Measurements from ENCODE around the gene CEP43. TPM values are rescaled to one million over a fixed set of nuclear protein-coding genes. Genes with fewer than 3 reads are reported as not detected.

Gene CEP43
- total RNA-seq, 1 donor from 2014 or later, result 78.0 TPM

GRCh38 chr6:167020206-167020605, 21.0 kb downstream of the CEP43 start:
- Mint-ChIP-seq H3K4me3 (no peak overlapping the region), H3K4me1 (no peaks in the 10 kb centered on the region), H3K27ac (no peak overlapping the region), H3K9me3 (no peaks in the 10 kb centered on the region), H3K36me3 (peaks cover 21% of the 10 kb centered on the region), H3K27me3 (ENCODE audit: insufficient read depth, low read depth) (no peaks in the 10 kb centered on the region)
- DNase-seq (ENCODE audit: low spot score), result no peak
- Histone ChIP-seq H3K4me2 (no peak overlapping the region), H3K9ac (no peak overlapping the region), H3K79me2 (ENCODE audit: low read depth) (no peaks in the 10 kb centered on the region), H3K36me3 (peaks cover 4% of the 10 kb centered on the region), H3K4me1 (no peaks in the 10 kb centered on the region), H3K4me3 (no peak overlapping the region), H3F3A (ENCODE audit: low read depth) (no peaks in the 10 kb centered on the region), H4K20me1 (ENCODE audit: low read depth) (peaks cover 3% of the 10 kb centered on the region), H3K9me3 (ENCODE audit: low read depth) (no peaks in the 10 kb centered on the region), H3K27me3 (no peaks in the 10 kb centered on the region), H2AFZ (replicated peaks) (no peak overlapping the region), H3K27ac (no peak overlapping the region)
- TF ChIP-seq CTCF (IDR thresholded peaks at IDR 0.05) (no peak), EZH2phosphoT487 (IDR thresholded peaks at IDR 0.05) (no peak), EZH2 (IDR thresholded peaks at IDR 0.05) (no peak)

GRCh38 chr6:167027308-167027707, 28.1 kb downstream of the CEP43 start:
- H3K9me3 ChIP-seq (ENCODE audit: low read depth), result no peaks in the 10 kb centered on the region
- Mint-ChIP-seq H3K36me3 (peaks cover 42% of the 10 kb centered on the region), H3K4me1 (no peaks in the 10 kb centered on the region), H3K27ac (no peak overlapping the region), H3K27me3 (ENCODE audit: insufficient read depth, low read depth) (no peaks in the 10 kb centered on the region), H3K9me3 (no peaks in the 10 kb centered on the region), H3K4me3 (no peak overlapping the region)
- H3K4me2 ChIP-seq, result no peak overlapping the region
- H3K27ac ChIP-seq, result no peak overlapping the region
- H3K4me1 ChIP-seq, result no peaks in the 10 kb centered on the region
- H3K27me3 ChIP-seq, result no peaks in the 10 kb centered on the region
- H3K36me3 ChIP-seq, result peaks cover 12% of the 10 kb centered on the region
- no peak overlapping the region for H3K9ac ChIP-seq
- no peaks in the 10 kb centered on the region for H3K79me2 ChIP-seq (ENCODE audit: low read depth)
- no peak overlapping the region for H3K4me3 ChIP-seq
- TF ChIP-seq EZH2phosphoT487 (IDR thresholded peaks at IDR 0.05) (no peak), CTCF (IDR thresholded peaks at IDR 0.05) (no peak), EZH2 (IDR thresholded peaks at IDR 0.05) (no peak)
- DNase-seq (ENCODE audit: low spot score), result no peak
- no peaks in the 10 kb centered on the region for H3F3A ChIP-seq (ENCODE audit: low read depth)
- H4K20me1 ChIP-seq (ENCODE audit: low read depth), result no peaks in the 10 kb centered on the region
- no peak overlapping the region for H2AFZ ChIP-seq (replicated peaks)

- Histone ChIP-seq H3K9me3 (ENCODE audit: low read depth) (no peaks in the 10 kb centered on the region), H4K20me1 (ENCODE audit: low read depth) (no peaks in the 10 kb centered on the region), H3K4me1 (no peaks in the 10 kb centered on the region), H3F3A (ENCODE audit: low read depth) (no peaks in the 10 kb centered on the region), H3K27me3 (no peaks in the 10 kb centered on the region), H3K79me2 (ENCODE audit: low read depth) (no peaks in the 10 kb centered on the region), H3K27ac (no peak overlapping the region), H3K9ac (no peak overlapping the region), H3K4me2 (no peak overlapping the region), H3K36me3 (peaks cover 15% of the 10 kb centered on the region), H2AFZ (replicated peaks) (no peak overlapping the region), H3K4me3 (no peak overlapping the region)
- Mint-ChIP-seq H3K4me3 (no peak overlapping the region), H3K9me3 (no peaks in the 10 kb centered on the region), H3K27ac (no peak overlapping the region), H3K27me3 (ENCODE audit: insufficient read depth, low read depth) (no peaks in the 10 kb centered on the region), H3K4me1 (no peaks in the 10 kb centered on the region), H3K36me3 (peaks cover 43% of the 10 kb centered on the region)
- TF ChIP-seq EZH2 (IDR thresholded peaks at IDR 0.05) (no peak), EZH2phosphoT487 (IDR thresholded peaks at IDR 0.05) (no peak), CTCF (IDR thresholded peaks at IDR 0.05) (no peak)
- no peak for DNase-seq (ENCODE audit: low spot score)
Measured at GRCh38 chr6:167027772-167028171, 28.6 kb downstream of the CEP43 start.

Measured in neural progenitor cell (in vitro differentiated cells).